HepG2 (cell line): ENCODE results near the gene GIMAP4.
"Not testable (repeated sequence)": the region's sequence is repeated elsewhere in the genome, so short reads cannot be mapped to it uniquely, and the experiment has no call there.

Experiments
- EP300 ChIP-seq, 3 experiments: sonication (generic) in 1 of 3; formaldehyde crosslinking in 1 of 3; IDR thresholded peaks; 2 replicates each; pipeline versions ENCODE4 v1.5.1 to v1.6.1; 2011 to 2020; ENCODE audit warnings: low read depth in 2 of 3, low read length in 2 of 3, borderline replicate concordance in 1 of 3, improper control_type of control experiment in 1 of 3, mild to moderate bottlenecking in 1 of 3, missing genetic modification reagents in 1 of 3, moderate library complexity in 1 of 3
- EZH2 ChIP-seq: conservative IDR thresholded peaks from 2 replicates; pipeline ENCODE4 v1.6.1; 2012; ENCODE audit warnings: mild to moderate bottlenecking, low read depth, low read length, moderate library complexity
- FOSL2 ChIP-seq: sonication (generic); formaldehyde crosslinking; IDR thresholded peaks from 2 replicates; pipeline ENCODE4 v1.4.0; 2020; ENCODE audit warnings: missing genetic modification reagents
- MED1 ChIP-seq: sonication (generic); formaldehyde crosslinking; IDR thresholded peaks from 2 replicates; pipeline ENCODE4 v1.4.0; 2020; ENCODE audit warnings: missing genetic modification reagents
- MYNN ChIP-seq: sonication (generic); formaldehyde crosslinking; IDR thresholded peaks from 2 replicates; pipeline ENCODE4 v1.4.0; 2020; ENCODE audit warnings: mild to moderate bottlenecking, low read depth, missing genetic modification reagents
- NFE2L1 ChIP-seq: sonication (generic); formaldehyde crosslinking; IDR thresholded peaks from 2 replicates; pipeline ENCODE4 v1.4.0; 2020; ENCODE audit warnings: missing genetic modification reagents, mild to moderate bottlenecking, borderline replicate concordance
- NFYB ChIP-seq: sonication (generic); formaldehyde crosslinking; IDR thresholded peaks from 2 replicates; pipeline ENCODE4 v1.4.0; 2020; ENCODE audit warnings: missing genetic modification reagents
- SALL2 ChIP-seq: sonication (generic); formaldehyde crosslinking; IDR thresholded peaks from 2 replicates; pipeline ENCODE4 v1.8.1; 2023; ENCODE audit warnings: mild to moderate bottlenecking, missing genetic modification reagents, inconsistent platforms
- ZKSCAN1 ChIP-seq: fragments of 150-350 bp; IDR thresholded peaks from 2 replicates; pipeline ENCODE4 v1.6.1; 2014; ENCODE audit warnings: low read length
- ZKSCAN8 ChIP-seq: IDR thresholded peaks from 2 replicates; pipeline ENCODE4 v1.6.1; 2016; ENCODE audit warnings: borderline replicate concordance, missing genetic modification reagents, missing compliant biosample characterization
- ZNF207 ChIP-seq: fragments of 450-650 bp; IDR thresholded peaks from 2 replicates; pipeline ENCODE4 v1.6.1; 2016; ENCODE audit warnings: antibody characterized with exemption, borderline replicate concordance
- TF ChIP-seq, protein P1 (sequence below): sonication (generic); formaldehyde crosslinking; IDR thresholded peaks from 2 replicates; pipeline ENCODE4 v1.5.0; 2020; ENCODE audit warnings: mild to moderate bottlenecking, missing genetic modification reagents, moderate library complexity
- TF ChIP-seq, protein P2 (sequence below): sonication (generic); formaldehyde crosslinking; IDR thresholded peaks from 2 replicates; pipeline ENCODE4 v1.9.0; 2021; ENCODE audit warnings: missing genetic modification reagents, borderline replicate concordance

DNA sequence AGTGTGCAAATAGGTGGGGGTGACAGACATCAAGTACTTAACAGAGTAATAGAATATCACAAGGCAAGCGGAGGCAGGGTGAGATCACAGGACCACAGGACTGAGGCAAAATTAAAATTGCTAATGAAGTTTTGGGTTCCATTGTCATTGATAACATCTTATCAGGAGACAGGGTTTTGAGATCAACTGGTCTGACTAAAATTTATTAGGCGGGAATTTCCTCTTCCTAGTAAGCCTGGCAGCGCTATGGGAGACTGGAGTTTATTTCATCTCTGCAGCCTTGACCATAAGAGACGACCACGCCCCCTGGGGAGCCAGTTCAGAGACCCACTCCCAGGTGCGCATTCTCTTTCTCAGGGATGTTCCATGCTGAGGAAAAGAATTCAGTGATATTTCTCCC, 44.3 kb upstream of the GIMAP4 start:
- not testable (repeated sequence) for TF ChIP-seq ZKSCAN8 (CRISPR knock-in tag); MYNN (CRISPR knock-in tag); ZKSCAN1; EZH2; NFYB (CRISPR knock-in tag); FOSL2 (CRISPR knock-in tag); EP300 (IDR thresholded peaks at IDR 0.05; ENCODE audit: low read depth in 2 of 2, low read length in 2 of 2); EP300 (CRISPR knock-in tag; IDR thresholded peaks at IDR 0.05; ENCODE audit: borderline replicate concordance); NFE2L1; MED1 (CRISPR knock-in tag); SALL2 (CRISPR knock-in tag); ZNF207
- TF ChIP-seq, protein P1, sequence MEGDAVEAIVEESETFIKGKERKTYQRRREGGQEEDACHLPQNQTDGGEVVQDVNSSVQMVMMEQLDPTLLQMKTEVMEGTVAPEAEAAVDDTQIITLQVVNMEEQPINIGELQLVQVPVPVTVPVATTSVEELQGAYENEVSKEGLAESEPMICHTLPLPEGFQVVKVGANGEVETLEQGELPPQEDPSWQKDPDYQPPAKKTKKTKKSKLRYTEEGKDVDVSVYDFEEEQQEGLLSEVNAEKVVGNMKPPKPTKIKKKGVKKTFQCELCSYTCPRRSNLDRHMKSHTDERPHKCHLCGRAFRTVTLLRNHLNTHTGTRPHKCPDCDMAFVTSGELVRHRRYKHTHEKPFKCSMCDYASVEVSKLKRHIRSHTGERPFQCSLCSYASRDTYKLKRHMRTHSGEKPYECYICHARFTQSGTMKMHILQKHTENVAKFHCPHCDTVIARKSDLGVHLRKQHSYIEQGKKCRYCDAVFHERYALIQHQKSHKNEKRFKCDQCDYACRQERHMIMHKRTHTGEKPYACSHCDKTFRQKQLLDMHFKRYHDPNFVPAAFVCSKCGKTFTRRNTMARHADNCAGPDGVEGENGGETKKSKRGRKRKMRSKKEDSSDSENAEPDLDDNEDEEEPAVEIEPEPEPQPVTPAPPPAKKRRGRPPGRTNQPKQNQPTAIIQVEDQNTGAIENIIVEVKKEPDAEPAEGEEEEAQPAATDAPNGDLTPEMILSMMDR (CRISPR knock-in tag), result not testable (repeated sequence)
- TF ChIP-seq, protein P2, sequence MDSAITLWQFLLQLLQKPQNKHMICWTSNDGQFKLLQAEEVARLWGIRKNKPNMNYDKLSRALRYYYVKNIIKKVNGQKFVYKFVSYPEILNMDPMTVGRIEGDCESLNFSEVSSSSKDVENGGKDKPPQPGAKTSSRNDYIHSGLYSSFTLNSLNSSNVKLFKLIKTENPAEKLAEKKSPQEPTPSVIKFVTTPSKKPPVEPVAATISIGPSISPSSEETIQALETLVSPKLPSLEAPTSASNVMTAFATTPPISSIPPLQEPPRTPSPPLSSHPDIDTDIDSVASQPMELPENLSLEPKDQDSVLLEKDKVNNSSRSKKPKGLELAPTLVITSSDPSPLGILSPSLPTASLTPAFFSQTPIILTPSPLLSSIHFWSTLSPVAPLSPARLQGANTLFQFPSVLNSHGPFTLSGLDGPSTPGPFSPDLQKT (CRISPR knock-in tag), result not testable (repeated sequence)
